Epidermal melanocyte (primary cell): ENCODE data around the gene CD2.
A peak's percentile ranks its signal among the peaks of the same experiment; 100 is the strongest.

Experiments
- DNase-seq: peaks from one replicate; pipeline ENCODE4 v3.0.0; 2011; ENCODE audit warnings: low spot score; ENCODE audit not compliant: insufficient read length

Gene CD2

GRCh38 chr1:116777831-116778830, 23.9 kb downstream of the CD2 start:
- DNase-seq: peak; percentile 83

GRCh38 chr1:116781034-116781433, 26.8 kb downstream of the CD2 start:
- DNase-seq: no peak

- DNase-seq: no peak
Measured at GRCh38 chr1:116785006-116785405, 30.8 kb downstream of the CD2 start.

- DNase-seq: no peak
Measured at GRCh38 chr1:116786049-116786448, 31.8 kb downstream of the CD2 start.

- DNase-seq: no peak
Measured at GRCh38 chr1:116791727-116792126, 37.5 kb downstream of the CD2 start.

- DNase-seq: no peak
Measured at GRCh38 chr1:116793357-116793935, 39.2 kb downstream of the CD2 start.

- DNase-seq: no peak
Measured at GRCh38 chr1:116794371-116794770, 40.1 kb downstream of the CD2 start.

GRCh38 chr1:116794804-116795481, 40.7 kb downstream of the CD2 start:
- no peak for DNase-seq

GRCh38 chr1:116795482-116795829, 41.2 kb downstream of the CD2 start:
- no peak for DNase-seq

GRCh38 chr1:116804736-116805135, 50.5 kb downstream of the CD2 start:
- no peak for DNase-seq

GRCh38 chr1:116805398-116805797, 51.2 kb downstream of the CD2 start:
- DNase-seq: no peak

- no peak for DNase-seq
Measured at GRCh38 chr1:116806245-116806644, 52.0 kb downstream of the CD2 start.

GRCh38 chr1:116806671-116807070, 52.4 kb downstream of the CD2 start:
- no peak for DNase-seq

GRCh38 chr1:116807394-116808199, 53.4 kb downstream of the CD2 start:
- no peak for DNase-seq

GRCh38 chr1:116808200-116808847, 54.1 kb downstream of the CD2 start:
- no peak for DNase-seq

GRCh38 chr1:116808848-116809508, 54.7 kb downstream of the CD2 start:
- no peak for DNase-seq

GRCh38 chr1:116811321-116811720, 57.1 kb downstream of the CD2 start:
- no peak for DNase-seq

GRCh38 chr1:116814926-116815723, 60.9 kb downstream of the CD2 start:
- no peak for DNase-seq

GRCh38 chr1:116817582-116818064, 63.4 kb downstream of the CD2 start:
- DNase-seq: peak; percentile 40
